Measurements from ENCODE around the gene SBK3.

GRCh38 chr19:55504981-55505380 lies 40.4 kb downstream of the SBK3 start:
- TF ChIP-seq CTCF (IDR thresholded peaks at IDR 0.05), result no peak
- no peak for TF ChIP-seq SIN3A (IDR thresholded peaks at IDR 0.05; ENCODE audit: borderline replicate concordance, insufficient read depth, low read depth, low read length)
